ENCODE data around the gene EVI5. TPM values are rescaled to one million over a fixed set of nuclear protein-coding genes. Genes with fewer than 3 reads are reported as not detected.

The EVI5 gene
- total and polyA plus RNA-seq, 2 experiments from 2014 or later = 16.5 to 20.0 TPM

DNA sequence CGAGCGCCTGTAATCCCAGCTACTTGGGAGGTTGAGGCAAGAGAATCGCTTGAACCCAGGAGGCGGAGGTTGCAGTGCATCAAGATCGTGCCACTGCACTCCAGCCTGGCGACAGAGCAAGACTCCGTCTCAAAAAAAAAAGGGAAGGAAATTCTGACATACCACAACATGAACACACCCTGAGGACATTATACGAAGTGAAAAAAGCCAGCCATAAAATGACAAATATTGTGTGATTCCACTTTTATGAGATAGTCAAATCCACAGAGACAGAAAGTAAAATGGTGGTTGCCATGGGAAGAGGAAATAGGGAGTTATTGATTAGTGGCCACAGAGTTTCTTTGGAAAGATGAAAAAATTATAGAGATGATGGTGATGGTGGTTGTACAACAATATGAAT lies 41.7 kb downstream of the EVI5 start:
- H2AFZ ChIP-seq = no peak overlapping the region
- no peaks in the 10 kb centered on the region for H4K20me1 ChIP-seq (ENCODE audit: insufficient read depth)
- no peaks in the 10 kb centered on the region for H3K4me1 ChIP-seq (ENCODE audit: insufficient read depth)
- no peak for DNase-seq
- in situ Hi-C loops (cut with MboI) = no loop called here
- H3K36me3 ChIP-seq (ENCODE audit: low read depth) = no peaks in the 10 kb centered on the region
- H3K4me2 ChIP-seq (ENCODE audit: unreplicated experiment) = no peak overlapping the region
- H3K9me3 ChIP-seq (ENCODE audit: low read depth) = no peaks in the 10 kb centered on the region
- no peak overlapping the region for H3K9ac ChIP-seq
- H3K27ac ChIP-seq = no peak overlapping the region
- no peaks in the 10 kb centered on the region for H3F3A ChIP-seq (ENCODE audit: insufficient read depth)
- H3K79me2 ChIP-seq (ENCODE audit: insufficient read depth) = peaks cover 69% of the 10 kb centered on the region
- TF ChIP-seq EZH2 (IDR thresholded peaks at IDR 0.05; ENCODE audit: insufficient read depth, poor library complexity, severe bottlenecking) = no peak
- TF ChIP-seq EZH2phosphoT487 (IDR thresholded peaks at IDR 0.05; ENCODE audit: insufficient read depth, low read depth) = no peak
- H3K9me2 ChIP-seq (ENCODE audit: insufficient read depth) = no peaks in the 10 kb centered on the region
- H3K27me3 ChIP-seq (replicated peaks; ENCODE audit: insufficient read depth) = no peaks in the 10 kb centered on the region
- H3K4me3 ChIP-seq = no peak overlapping the region
- WGBS, 2 experiments (ENCODE audit: low coverage in 1 of 2, low lambda C conversion rate in 2 of 2, missing lambda C conversion rate in 2 of 2) = 93 to 94% methylated on average over 8 of the region's 8 CpGs

DNA sequence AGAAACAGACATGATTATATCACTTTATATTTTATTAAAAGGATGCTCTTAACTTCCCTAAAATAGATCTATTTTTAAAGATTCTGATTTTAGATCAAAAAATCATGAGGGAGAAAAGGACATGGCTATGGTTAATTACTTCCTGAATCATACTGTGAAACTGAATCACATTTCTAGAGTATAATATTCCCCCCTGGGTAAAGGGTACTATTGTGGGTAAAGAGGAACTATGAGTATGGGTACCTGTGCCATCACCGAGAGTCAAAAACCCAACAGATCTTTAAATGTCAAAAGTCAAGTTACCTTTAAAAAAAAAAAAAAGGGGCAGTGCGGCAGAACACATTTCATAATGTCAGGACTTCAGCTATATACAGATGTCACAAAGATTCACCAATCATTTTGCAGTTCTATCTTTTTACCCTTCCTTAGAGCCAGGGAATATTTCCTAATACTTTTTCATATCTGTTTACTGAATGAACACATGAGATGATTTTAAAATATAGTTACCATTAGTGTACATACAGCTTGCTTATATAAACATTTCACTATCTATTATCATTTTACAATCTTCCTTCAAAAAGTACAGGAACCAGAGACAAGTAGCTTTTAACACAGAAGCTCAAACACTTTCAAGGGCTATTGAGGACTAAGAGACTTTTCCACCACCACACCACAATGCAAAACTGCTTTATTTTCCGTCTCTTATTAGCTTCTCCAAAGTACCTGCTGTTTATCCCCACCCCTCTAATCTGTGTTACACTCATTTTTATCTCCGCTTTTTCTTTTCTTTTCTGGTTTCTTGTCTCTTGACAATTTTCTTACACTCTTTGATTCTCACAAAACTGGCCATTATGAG lies 45.0 kb downstream of the EVI5 start:
- Histone ChIP-seq H3K9me2 (ENCODE audit: insufficient read depth) (no peaks in the 10 kb centered on the region), H3K27ac (no peak overlapping the region), H3K27me3 (replicated peaks; ENCODE audit: insufficient read depth) (no peaks in the 10 kb centered on the region), H3K4me3 (no peak overlapping the region), H3K9me3 (ENCODE audit: low read depth) (no peaks in the 10 kb centered on the region), H2AFZ (no peak overlapping the region), H3K79me2 (ENCODE audit: insufficient read depth) (peaks cover 56% of the 10 kb centered on the region), H3F3A (ENCODE audit: insufficient read depth) (no peaks in the 10 kb centered on the region), H3K4me1 (ENCODE audit: insufficient read depth) (no peaks in the 10 kb centered on the region), H3K36me3 (ENCODE audit: low read depth) (no peaks in the 10 kb centered on the region), H4K20me1 (ENCODE audit: insufficient read depth) (no peaks in the 10 kb centered on the region), H3K4me2 (ENCODE audit: unreplicated experiment) (no peak overlapping the region), H3K9ac (no peak overlapping the region)
- 95 to 98% methylated on average over 4 of the region's 4 CpGs for WGBS, 2 experiments (ENCODE audit: low coverage in 1 of 2, low lambda C conversion rate in 2 of 2, missing lambda C conversion rate in 2 of 2)
- TF ChIP-seq EZH2 (IDR thresholded peaks at IDR 0.05; ENCODE audit: insufficient read depth, poor library complexity, severe bottlenecking) (no peak), EZH2phosphoT487 (IDR thresholded peaks at IDR 0.05; ENCODE audit: insufficient read depth, low read depth) (no peak)
- DNase-seq = no peak
- in situ Hi-C loops (cut with MboI) = no loop called here

- Histone ChIP-seq H3K4me1 (ENCODE audit: insufficient read depth) (no peaks in the 10 kb centered on the region), H3K79me2 (ENCODE audit: insufficient read depth) (peaks cover 47% of the 10 kb centered on the region), H3K4me2 (ENCODE audit: unreplicated experiment) (no peak overlapping the region), H3K9me3 (ENCODE audit: low read depth) (no peaks in the 10 kb centered on the region), H4K20me1 (ENCODE audit: insufficient read depth) (no peaks in the 10 kb centered on the region), H3K4me3 (no peak overlapping the region), H3F3A (ENCODE audit: insufficient read depth) (no peaks in the 10 kb centered on the region), H3K9ac (no peak overlapping the region), H3K36me3 (ENCODE audit: low read depth) (no peaks in the 10 kb centered on the region), H3K9me2 (ENCODE audit: insufficient read depth) (no peaks in the 10 kb centered on the region), H2AFZ (no peak overlapping the region), H3K27me3 (replicated peaks; ENCODE audit: insufficient read depth) (no peaks in the 10 kb centered on the region), H3K27ac (no peak overlapping the region)
- peak; percentile 10 for DNase-seq
- TF ChIP-seq EZH2phosphoT487 (IDR thresholded peaks at IDR 0.05; ENCODE audit: insufficient read depth, low read depth) = no peak
- no peak for TF ChIP-seq EZH2 (IDR thresholded peaks at IDR 0.05; ENCODE audit: insufficient read depth, poor library complexity, severe bottlenecking)
- in situ Hi-C loops (cut with MboI) = no loop called here
- 95 to 96% methylated on average over 4 of the region's 4 CpGs for WGBS, 2 experiments (ENCODE audit: low coverage in 1 of 2, low lambda C conversion rate in 2 of 2, missing lambda C conversion rate in 2 of 2)
Measured at GRCh38 chr1:92736395-92736794, 48.5 kb downstream of the EVI5 start.

DNA sequence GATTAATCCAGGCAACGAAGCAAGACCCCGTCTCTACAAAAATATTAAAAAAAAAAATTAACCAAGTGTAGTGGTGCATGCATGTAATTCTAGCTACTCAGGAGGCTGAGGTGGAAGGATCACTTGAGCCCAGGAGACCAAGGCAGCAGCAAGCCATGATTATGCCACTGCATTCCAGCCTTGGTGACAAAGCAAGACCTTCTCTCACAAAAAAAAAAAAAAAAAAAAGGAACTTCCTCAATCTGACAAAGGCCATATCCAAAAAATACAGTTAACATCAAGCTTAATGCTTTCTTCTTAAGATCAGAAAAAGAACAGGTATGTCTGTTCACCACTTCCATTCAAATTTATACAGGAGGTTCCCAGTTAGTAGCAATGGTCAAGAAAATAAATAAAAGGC lies 54.4 kb downstream of the EVI5 start:
- Histone ChIP-seq H3K79me2 (ENCODE audit: insufficient read depth) (peaks cover 26% of the 10 kb centered on the region), H3K9ac (no peak overlapping the region), H3K27ac (no peak overlapping the region), H2AFZ (no peak overlapping the region), H3K27me3 (replicated peaks; ENCODE audit: insufficient read depth) (no peaks in the 10 kb centered on the region), H4K20me1 (ENCODE audit: insufficient read depth) (no peaks in the 10 kb centered on the region), H3K9me3 (ENCODE audit: low read depth) (no peaks in the 10 kb centered on the region), H3F3A (ENCODE audit: insufficient read depth) (no peaks in the 10 kb centered on the region), H3K4me1 (ENCODE audit: insufficient read depth) (no peaks in the 10 kb centered on the region), H3K4me3 (no peak overlapping the region), H3K36me3 (ENCODE audit: low read depth) (no peaks in the 10 kb centered on the region), H3K4me2 (ENCODE audit: unreplicated experiment) (no peak overlapping the region), H3K9me2 (ENCODE audit: insufficient read depth) (no peaks in the 10 kb centered on the region)
- in situ Hi-C loops (cut with MboI) = no loop called here
- WGBS, 2 experiments (ENCODE audit: low coverage in 1 of 2, low lambda C conversion rate in 2 of 2, missing lambda C conversion rate in 2 of 2) = 84 to 98% methylated on average over 2 of the region's 2 CpGs
- no peak for DNase-seq
- TF ChIP-seq EZH2 (IDR thresholded peaks at IDR 0.05; ENCODE audit: insufficient read depth, poor library complexity, severe bottlenecking) = no peak
- no peak for TF ChIP-seq EZH2phosphoT487 (IDR thresholded peaks at IDR 0.05; ENCODE audit: insufficient read depth, low read depth)

Measured in GM23248 (cell line).